Measurements from ENCODE around the gene GM2A. TPM values are rescaled to one million over a fixed set of nuclear protein-coding genes. Genes with fewer than 3 reads are reported as not detected.

Gene GM2A
- total and polyA plus RNA-seq, 2 of the 8 experiments (the other 6 are each of a cell fraction or from before 2014, with no cell fraction given): 18.5 to 32.2 TPM

- Histone ChIP-seq H3K4me3 (ENCODE audit: extremely low read depth in 1 of 4, insufficient read depth in 2 of 4, low read depth in 3 of 4, low read length in 4 of 4) (no peak overlapping the region), H3K4ac (replicated peaks; ENCODE audit: insufficient read length, low read depth, low read length) (no peak overlapping the region), H3K79me2 (ENCODE audit: control insufficient read depth in 1 of 2, insufficient read depth in 2 of 2, low read length in 2 of 2) (peaks cover 0 to 8% of the 10 kb centered on the region in 2 experiments; a peak in 1 of 4 replicates), H3K27me3 (replicated peaks in 1 of 4; ENCODE audit: control insufficient read depth in 3 of 4, extremely low read depth in 1 of 4, insufficient read depth in 3 of 4, low read length in 3 of 4) (no peaks in the 10 kb centered on the region), H3K23me2 (ENCODE audit: low read depth, low read length) (peaks cover 6% of the 10 kb centered on the region; the same call in 1 of the 2 replicates), H2BK15ac (ENCODE audit: low read length) (no peak overlapping the region), H3K36me3 (ENCODE audit: control insufficient read depth in 2 of 4, insufficient read depth in 4 of 4, low read length in 3 of 4) (no peaks in the 10 kb centered on the region; a peak in 1 of 8 replicates), H3K56ac (replicated peaks; ENCODE audit: insufficient read length, low read depth, low read length) (no peak overlapping the region), H4K20me1 (replicated peaks in 1 of 2; ENCODE audit: control insufficient read depth in 1 of 2, insufficient read depth in 2 of 2, low read length in 2 of 2) (no peaks in the 10 kb centered on the region), H3K14ac (ENCODE audit: insufficient read length) (no peak overlapping the region), H2BK5ac (ENCODE audit: low read depth, low read length) (no peak overlapping the region), H3K4me1 (replicated peaks in 1 of 4; ENCODE audit: control insufficient read depth in 3 of 4, insufficient read depth in 4 of 4, low read length in 3 of 4) (peaks cover 0 to 5% (median 3%) of the 10 kb centered on the region in 4 experiments; a peak in 6 of 7 replicates), H2AFZ (ENCODE audit: low read length) (peak overlapping the region; percentile 43; the same call in 1 of the 2 replicates), H4K8ac (ENCODE audit: extremely low read depth, insufficient read depth, low read length) (no peak overlapping the region), H3K4me2 (ENCODE audit: insufficient read depth in 1 of 2, low read depth in 2 of 2, low read length in 2 of 2) (no peak overlapping the region), H2BK20ac (ENCODE audit: low read length) (no peak overlapping the region), H4K91ac (replicated peaks; ENCODE audit: insufficient read length, low read length) (peak overlapping the region; percentile 38), H3K23ac (ENCODE audit: insufficient read length) (no peak overlapping the region), H4K5ac (ENCODE audit: insufficient read length, low read depth, low read length) (no peak overlapping the region), H2AK5ac (ENCODE audit: low read depth, low read length) (no peak overlapping the region), H3K79me1 (ENCODE audit: low read depth, low read length) (no peaks in the 10 kb centered on the region), H3K9me3 (ENCODE audit: insufficient read depth in 2 of 2, low read depth in 1 of 2, low read length in 1 of 2) (no peaks in the 10 kb centered on the region), H3K27ac (ENCODE audit: low read depth, low read length) (no peak overlapping the region; the same call in 1 of the 2 replicates), H2BK12ac (ENCODE audit: low read depth, low read length) (no peak overlapping the region), H2BK120ac (replicated peaks; ENCODE audit: low read depth, low read length) (no peak overlapping the region), H3K9ac (replicated peaks in 1 of 4; ENCODE audit: extremely low read depth in 1 of 4, low read depth in 3 of 4, low read length in 3 of 4) (no peak overlapping the region), H3K18ac (ENCODE audit: extremely low read depth, low read length) (no peak overlapping the region)
- 89% methylated on average over 10 of the region's 10 CpGs; no CpG with 5 or more reads in 1 of the 2 experiments for WGBS, 2 experiments (ENCODE audit: extremely low coverage in 1 of 2, insufficient coverage in 1 of 2, insufficient read length in 1 of 2, insufficient replicate concordance in 2 of 2, low coverage in 1 of 2, low lambda C conversion rate in 2 of 2, missing lambda C conversion rate in 1 of 2)
- POLR2A ChIA-PET (ENCODE audit: partially characterized antibody): interaction anchor here (1.5 kb wide), 1 partner anchor 8 kb away, joined by 4 read pairs; no protein-coding TSS in a partner anchor
- CTCF ChIA-PET (ENCODE audit: partially characterized antibody): interaction anchor here (0.8 to 5.1 kb wide), 8 partner anchors 9 to 408 kb away, joined by 3 to 36 read pairs (median 3); no protein-coding TSS in a partner anchor
- FAIRE-seq (no peak), DNase-seq (ENCODE audit: low read depth in 1 of 2, low spot score in 2 of 2) (no peak)
- TF ChIP-seq ATF2 (IDR thresholded peaks at IDR 0.05; ENCODE audit: low read length) (no peak), CHD2 (IDR thresholded peaks at IDR 0.05; ENCODE audit: low read length) (no peak), EZH2 (IDR thresholded peaks at IDR 0.05; ENCODE audit: low read depth, low read length, severe bottlenecking) (no peak), RAD21 (IDR thresholded peaks at IDR 0.05 in 1 of 2, conservative IDR thresholded peaks at IDR 0.05 in 1 of 2; ENCODE audit: low read depth in 2 of 2, low read length in 2 of 2) (peak; percentile 18 to 34), GTF2F1 (IDR thresholded peaks at IDR 0.05; ENCODE audit: borderline replicate concordance, low read depth, low read length) (no peak), SAP30 (IDR thresholded peaks at IDR 0.05; ENCODE audit: insufficient read depth, insufficient replicate concordance, low read length) (no peak), KDM4A (IDR thresholded peaks at IDR 0.05; ENCODE audit: low read depth, low read length, severe bottlenecking) (no peak), BCL11A (IDR thresholded peaks at IDR 0.05; ENCODE audit: low read depth in 2 of 2, low read length in 2 of 2) (no peak), NRF1 (IDR thresholded peaks at IDR 0.05; ENCODE audit: low read depth, low read length) (no peak)
Observed at GRCh38 chr5:151250346-151251000, 2.5 kb upstream of the GM2A start.
